ENCODE data around the gene TEDC1.

TEDC1 gene

GRCh38 chr14:105490572-105491365 is at the start of gene TEDC1:
TSS of gene TEDC1 (plus strand) at chr14:105491246. CDS start at chr14:105491376, 130 bp downstream.
- DNase-seq (ENCODE audit: low read depth in 3 of 3): peak; percentile 92 to 98 (median 96)

- no peak for DNase-seq (ENCODE audit: low read depth in 3 of 3)
These were observed 48.9 kb upstream of the TEDC1 start for GRCh38 chr14:105442125-105442524.

GRCh38 chr14:105442834-105443233 is 48.2 kb upstream of the TEDC1 start:
- no peak for DNase-seq (ENCODE audit: low read depth in 3 of 3)

GRCh38 chr14:105444859-105445258 is 46.2 kb upstream of the TEDC1 start:
- no peak for DNase-seq (ENCODE audit: low read depth in 3 of 3)

GRCh38 chr14:105445290-105445689 is 45.8 kb upstream of the TEDC1 start:
- DNase-seq (ENCODE audit: low read depth in 3 of 3): no peak

- DNase-seq (ENCODE audit: low read depth in 3 of 3): no peak
These were observed 44.9 kb upstream of the TEDC1 start for GRCh38 chr14:105445901-105446845.

- DNase-seq (ENCODE audit: low read depth in 3 of 3): no peak
These were observed 44.1 kb upstream of the TEDC1 start for GRCh38 chr14:105446971-105447370.

- no peak for DNase-seq (ENCODE audit: low read depth in 3 of 3)
These were observed 43.1 kb upstream of the TEDC1 start for GRCh38 chr14:105447651-105448640.

GRCh38 chr14:105448706-105449111 is 42.3 kb upstream of the TEDC1 start:
- DNase-seq (ENCODE audit: low read depth in 3 of 3): peak; percentile 41 to 49 (median 46)

- no peak for DNase-seq (ENCODE audit: low read depth in 3 of 3)
These were observed 41.5 kb upstream of the TEDC1 start for GRCh38 chr14:105449276-105450122.

- DNase-seq (ENCODE audit: low read depth in 3 of 3): no peak
These were observed 40.9 kb upstream of the TEDC1 start for GRCh38 chr14:105450123-105450505.

- no peak for DNase-seq (ENCODE audit: low read depth in 3 of 3)
These were observed 40.0 kb upstream of the TEDC1 start for GRCh38 chr14:105450864-105451720.

- DNase-seq (ENCODE audit: low read depth in 3 of 3): no peak
These were observed 38.1 kb upstream of the TEDC1 start for GRCh38 chr14:105452963-105453362.

- DNase-seq (ENCODE audit: low read depth in 3 of 3): no peak
These were observed 37.2 kb upstream of the TEDC1 start for GRCh38 chr14:105453847-105454246.

GRCh38 chr14:105455086-105455640 is 35.9 kb upstream of the TEDC1 start:
- no peak for DNase-seq (ENCODE audit: low read depth in 3 of 3)

GRCh38 chr14:105455766-105456660 is 35.0 kb upstream of the TEDC1 start:
- DNase-seq (ENCODE audit: low read depth in 3 of 3): no peak

- DNase-seq (ENCODE audit: low read depth in 3 of 3): no peak
These were observed 34.1 kb upstream of the TEDC1 start for GRCh38 chr14:105456736-105457617.

Data from stimulated activated CD4-positive, alpha-beta T cell treated with anti-CD3 and anti-CD28 coated beads, TNF-alpha, amount 100 ng/mL, for 4 hours (primary cell).